K562 (cell line): Measurements from ENCODE around the gene MYO1F. TPM values are rescaled to one million over a fixed set of nuclear protein-coding genes. Genes with fewer than 3 reads are reported as not detected.
A peak's percentile ranks its signal among the peaks of the same experiment; 100 is the strongest.

ENCODE experiments used
- ARID1B ChIP-seq: fragments of 450-650 bp; IDR thresholded peaks from 2 replicates; pipeline ENCODE4 v1.6.1; 2016; ENCODE audit warnings: antibody characterized with exemption, mild to moderate bottlenecking, inconsistent platforms
- CBX5 ChIP-seq: IDR thresholded peaks from 2 replicates; pipeline ENCODE4 v1.6.1; 2014; ENCODE audit warnings: low read depth, borderline replicate concordance
- DPF2 ChIP-seq: fragments of 450-650 bp; IDR thresholded peaks from 2 replicates; pipeline ENCODE4 v1.6.1; 2016
- FOXK1 ChIP-seq: sonication (generic); formaldehyde crosslinking; IDR thresholded peaks from 2 replicates; pipeline ENCODE4 v1.8.0; 2022; ENCODE audit warnings: missing genetic modification reagents, mild to moderate bottlenecking, borderline replicate concordance
- FOXP1 ChIP-seq: sonication (generic); formaldehyde crosslinking; IDR thresholded peaks from 2 replicates; pipeline ENCODE4 v1.8.0; 2022; ENCODE audit warnings: mild to moderate bottlenecking, missing genetic modification reagents
- GABPA ChIP-seq: fragments of 200-800 bp; sonication (Bioruptor generic); conservative IDR thresholded peaks from 2 replicates; pipeline ENCODE4 v1.6.1; 2016; ENCODE audit warnings: low read depth, missing genetic modification characterization, missing compliant biosample characterization
- KLF6 ChIP-seq: fragments of 250-450 bp; sonication (Bioruptor Pico); IDR thresholded peaks from 2 replicates; pipeline ENCODE4 v1.4.0; 2020; ENCODE audit warnings: mild to moderate bottlenecking, moderate library complexity, borderline replicate concordance
- MIER1 ChIP-seq: fragments of 450-650 bp; IDR thresholded peaks from 2 replicates; pipeline ENCODE4 v1.6.1; 2016; ENCODE audit warnings: antibody characterized with exemption, mild to moderate bottlenecking, low read depth
- TARDBP ChIP-seq: fragments of 450-650 bp; IDR thresholded peaks from 2 replicates; pipeline ENCODE4 v1.6.1; 2016
- ZNF444 ChIP-seq: fragments of 250-450 bp; sonication (Bioruptor Pico); IDR thresholded peaks from 2 replicates; pipeline ENCODE4 v1.4.0; 2020; ENCODE audit warnings: mild to moderate bottlenecking, moderate library complexity
- ZNF586 ChIP-seq: fragments of 450-650 bp; formaldehyde crosslinking; conservative IDR thresholded peaks from 2 replicates; pipeline ENCODE4 v1.4.0; 2020; ENCODE audit warnings: mild to moderate bottlenecking, moderate library complexity
- polyA plus RNA-seq, 8 experiments: library from polyadenylated mRNA; depleted of rRNA in 4 of 8; stranded (reverse) in 5 of 8; unstranded in 3 of 8; fragments of >200 nt; fragmentation: Nextera tagmentation in 2 of 8; fragmentation: Illumina TruSeq in 1 of 8; extraction: Ambion mirVana in 2 of 8; extraction: Trizol in 1 of 8; gene quantifications; 2 replicates each; pipeline versions ENCODE4 v1.2.1 to v1.2.3, GENCODE V29; 2011 to 2014; ENCODE audit warnings: inconsistent platforms in 1 of 8, missing spikeins in 1 of 8
- total RNA-seq, 7 experiments: library from RNA; depleted of rRNA in 6 of 7; stranded (reverse); fragments of >200 nt in 6 of 7; fragmentation: Illumina TruSeq in 2 of 7; extraction: Trizol in 2 of 7; gene quantifications; 2 replicates each; pipeline versions ENCODE4 v1.2.1 to v1.2.3, GENCODE V29; 2011 to 2021; ENCODE audit warnings: low replicate concordance in 1 of 7
- TF ChIP-seq, protein P1 (sequence below), 3 experiments: fragments of 200-800 bp in 1 of 3; fragments of 250-450 bp in 1 of 3; fragments of 450-650 bp in 1 of 3; sonication (Bioruptor Pico) in 1 of 3; sonication (Bioruptor generic) in 1 of 3; formaldehyde crosslinking in 1 of 3; IDR thresholded peaks; 2 replicates each; pipeline versions ENCODE4 v1.6.1 to v1.8.0; 2016 to 2022; ENCODE audit warnings: mild to moderate bottlenecking in 2 of 3, missing genetic modification characterization in 2 of 3, missing compliant biosample characterization in 1 of 3, moderate library complexity in 1 of 3
- TF ChIP-seq, protein P2 (sequence below), 3 experiments: fragments of 200-800 bp in 1 of 3; sonication (Bioruptor generic) in 1 of 3; sonication (generic) in 1 of 3; formaldehyde crosslinking in 1 of 3; IDR thresholded peaks; 2 replicates each; pipeline versions ENCODE4 v1.6.1 to v1.8.0; 2016 to 2022; ENCODE audit warnings: mild to moderate bottlenecking in 2 of 3, missing compliant biosample characterization in 2 of 3, missing genetic modification characterization in 2 of 3, missing genetic modification reagents in 1 of 3
- TF ChIP-seq, protein P3 (sequence below), 2 experiments: IDR thresholded peaks; 2 replicates each; pipeline ENCODE4 v1.6.1; 2011; ENCODE audit warnings: borderline replicate concordance in 1 of 2, control low read depth in 1 of 2, low read depth in 1 of 2, low read length in 1 of 2, mild to moderate bottlenecking in 1 of 2, mixed read lengths in 1 of 2, moderate library complexity in 1 of 2; ENCODE audit not compliant: insufficient read depth in 1 of 2, insufficient read length in 1 of 2, poor library complexity in 1 of 2, severe bottlenecking in 1 of 2; ENCODE audit errors: extremely low read depth in 1 of 2
- TF ChIP-seq, protein P4 (sequence below): fragments of 450-650 bp; formaldehyde crosslinking; conservative IDR thresholded peaks from 2 replicates; pipeline ENCODE4 v1.4.0; 2022; ENCODE audit warnings: mild to moderate bottlenecking, missing genetic modification characterization
- TF ChIP-seq, protein P5 (sequence below): fragments of 200-800 bp; sonication (Bioruptor generic); IDR thresholded peaks from 2 replicates; pipeline ENCODE4 v1.6.1; 2017; ENCODE audit warnings: missing genetic modification characterization, missing compliant biosample characterization

MYO1F gene
- total and polyA plus RNA-seq, 9 of the 15 experiments (the other 6 are each of a cell fraction or from before 2014, with no cell fraction given), result 0.78 to 9.4 (median 4.3) TPM

DNA sequence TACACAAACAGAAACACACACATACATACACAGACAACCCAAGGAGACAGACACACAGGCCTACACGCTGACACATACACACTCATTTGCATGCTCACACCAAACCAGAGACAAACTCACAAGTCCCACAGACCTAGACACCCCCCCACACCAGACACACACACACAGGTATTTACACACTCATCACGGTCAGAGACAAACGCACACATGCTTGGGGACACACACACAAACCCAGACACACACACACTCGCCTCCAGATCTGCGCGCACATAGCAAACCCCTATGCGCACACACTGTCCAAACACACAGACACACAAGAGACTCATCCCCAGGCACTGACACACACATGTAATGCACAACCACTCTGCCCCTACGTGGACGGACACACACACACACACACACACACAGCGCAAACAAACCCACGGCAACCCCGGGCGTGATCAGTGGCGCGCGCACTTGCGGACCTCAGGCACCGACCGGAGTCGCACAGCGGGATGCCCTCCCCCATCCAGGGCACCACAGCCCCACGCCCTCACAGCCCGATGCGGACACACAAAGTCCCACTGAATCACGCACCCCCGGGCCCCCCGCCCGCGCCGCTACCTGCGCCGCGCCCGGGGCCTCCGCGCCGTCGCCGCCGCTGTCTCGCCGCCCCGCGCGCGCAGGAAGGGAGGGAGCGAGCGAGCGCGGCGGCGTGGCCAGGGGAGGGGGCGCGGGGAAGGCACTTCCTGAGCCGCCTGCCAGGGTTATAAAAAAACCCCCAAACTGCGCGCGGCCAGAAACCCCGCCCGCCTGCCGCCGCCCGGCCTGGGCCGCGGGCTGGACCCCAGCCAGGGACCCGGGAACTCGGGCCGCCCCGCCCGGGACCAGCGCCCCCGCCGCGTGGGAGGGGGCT, 33.0 kb upstream of the MYO1F start, which contains the start of gene ADAMTS10 (continued):
- TF ChIP-seq, protein P1, sequence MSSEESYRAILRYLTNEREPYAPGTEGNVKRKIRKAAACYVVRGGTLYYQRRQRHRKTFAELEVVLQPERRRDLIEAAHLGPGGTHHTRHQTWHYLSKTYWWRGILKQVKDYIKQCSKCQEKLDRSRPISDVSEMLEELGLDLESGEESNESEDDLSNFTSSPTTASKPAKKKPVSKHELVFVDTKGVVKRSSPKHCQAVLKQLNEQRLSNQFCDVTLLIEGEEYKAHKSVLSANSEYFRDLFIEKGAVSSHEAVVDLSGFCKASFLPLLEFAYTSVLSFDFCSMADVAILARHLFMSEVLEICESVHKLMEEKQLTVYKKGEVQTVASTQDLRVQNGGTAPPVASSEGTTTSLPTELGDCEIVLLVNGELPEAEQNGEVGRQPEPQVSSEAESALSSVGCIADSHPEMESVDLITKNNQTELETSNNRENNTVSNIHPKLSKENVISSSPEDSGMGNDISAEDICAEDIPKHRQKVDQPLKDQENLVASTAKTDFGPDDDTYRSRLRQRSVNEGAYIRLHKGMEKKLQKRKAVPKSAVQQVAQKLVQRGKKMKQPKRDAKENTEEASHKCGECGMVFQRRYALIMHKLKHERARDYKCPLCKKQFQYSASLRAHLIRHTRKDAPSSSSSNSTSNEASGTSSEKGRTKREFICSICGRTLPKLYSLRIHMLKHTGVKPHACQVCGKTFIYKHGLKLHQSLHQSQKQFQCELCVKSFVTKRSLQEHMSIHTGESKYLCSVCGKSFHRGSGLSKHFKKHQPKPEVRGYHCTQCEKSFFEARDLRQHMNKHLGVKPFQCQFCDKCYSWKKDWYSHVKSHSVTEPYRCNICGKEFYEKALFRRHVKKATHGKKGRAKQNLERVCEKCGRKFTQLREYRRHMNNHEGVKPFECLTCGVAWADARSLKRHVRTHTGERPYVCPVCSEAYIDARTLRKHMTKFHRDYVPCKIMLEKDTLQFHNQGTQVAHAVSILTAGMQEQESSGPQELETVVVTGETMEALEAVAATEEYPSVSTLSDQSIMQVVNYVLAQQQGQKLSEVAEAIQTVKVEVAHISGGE (CRISPR knock-in tag; IDR thresholded peaks at IDR 0.05), result no peak
- peak; percentile 14; the same call in 1 of the 2 replicates for TF ChIP-seq ARID1B
- no peak for TF ChIP-seq KLF6 (CRISPR knock-in tag)
- TF ChIP-seq, protein P2, sequence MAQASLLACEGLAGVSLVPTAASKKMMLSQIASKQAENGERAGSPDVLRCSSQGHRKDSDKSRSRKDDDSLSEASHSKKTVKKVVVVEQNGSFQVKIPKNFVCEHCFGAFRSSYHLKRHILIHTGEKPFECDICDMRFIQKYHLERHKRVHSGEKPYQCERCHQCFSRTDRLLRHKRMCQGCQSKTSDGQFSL (CRISPR knock-in tag; IDR thresholded peaks at IDR 0.05), result 0 out of 2 replicates have a peak, but pooled peaks have one; percentile 40
- TF ChIP-seq, protein P2 (tag; IDR thresholded peaks at IDR 0.05), result no peak
- no peak for TF ChIP-seq ZNF444
- TF ChIP-seq, protein P3, sequence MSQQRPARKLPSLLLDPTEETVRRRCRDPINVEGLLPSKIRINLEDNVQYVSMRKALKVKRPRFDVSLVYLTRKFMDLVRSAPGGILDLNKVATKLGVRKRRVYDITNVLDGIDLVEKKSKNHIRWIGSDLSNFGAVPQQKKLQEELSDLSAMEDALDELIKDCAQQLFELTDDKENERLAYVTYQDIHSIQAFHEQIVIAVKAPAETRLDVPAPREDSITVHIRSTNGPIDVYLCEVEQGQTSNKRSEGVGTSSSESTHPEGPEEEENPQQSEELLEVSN (IDR thresholded peaks at IDR 0.05; ENCODE audit: borderline replicate concordance in 1 of 2, extremely low read depth in 1 of 2, insufficient read depth in 1 of 2, insufficient read length in 1 of 2, low read depth in 1 of 2, low read length in 1 of 2, poor library complexity in 1 of 2, severe bottlenecking in 1 of 2), result peak in 1 of 2 experiments; percentile 69
- TF ChIP-seq MIER1, result peak; percentile 74; the same call in 1 of the 2 replicates
- TF ChIP-seq ZNF586 (CRISPR knock-in tag), result no peak
- TF ChIP-seq GABPA (tag), result no peak
- 0 out of 2 replicates have a peak, but pooled peaks have one; percentile 28 for TF ChIP-seq FOXP1 (CRISPR knock-in tag)
- TF ChIP-seq FOXK1 (CRISPR knock-in tag), result no peak
- no peak for TF ChIP-seq TARDBP
- no peak for TF ChIP-seq CBX5
- TF ChIP-seq, protein P4, sequence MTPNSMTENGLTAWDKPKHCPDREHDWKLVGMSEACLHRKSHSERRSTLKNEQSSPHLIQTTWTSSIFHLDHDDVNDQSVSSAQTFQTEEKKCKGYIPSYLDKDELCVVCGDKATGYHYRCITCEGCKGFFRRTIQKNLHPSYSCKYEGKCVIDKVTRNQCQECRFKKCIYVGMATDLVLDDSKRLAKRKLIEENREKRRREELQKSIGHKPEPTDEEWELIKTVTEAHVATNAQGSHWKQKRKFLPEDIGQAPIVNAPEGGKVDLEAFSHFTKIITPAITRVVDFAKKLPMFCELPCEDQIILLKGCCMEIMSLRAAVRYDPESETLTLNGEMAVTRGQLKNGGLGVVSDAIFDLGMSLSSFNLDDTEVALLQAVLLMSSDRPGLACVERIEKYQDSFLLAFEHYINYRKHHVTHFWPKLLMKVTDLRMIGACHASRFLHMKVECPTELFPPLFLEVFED (CRISPR knock-in tag), result no peak
- TF ChIP-seq DPF2, result 0 out of 2 replicates have a peak, but pooled peaks have one; percentile 24
- TF ChIP-seq, protein P5, sequence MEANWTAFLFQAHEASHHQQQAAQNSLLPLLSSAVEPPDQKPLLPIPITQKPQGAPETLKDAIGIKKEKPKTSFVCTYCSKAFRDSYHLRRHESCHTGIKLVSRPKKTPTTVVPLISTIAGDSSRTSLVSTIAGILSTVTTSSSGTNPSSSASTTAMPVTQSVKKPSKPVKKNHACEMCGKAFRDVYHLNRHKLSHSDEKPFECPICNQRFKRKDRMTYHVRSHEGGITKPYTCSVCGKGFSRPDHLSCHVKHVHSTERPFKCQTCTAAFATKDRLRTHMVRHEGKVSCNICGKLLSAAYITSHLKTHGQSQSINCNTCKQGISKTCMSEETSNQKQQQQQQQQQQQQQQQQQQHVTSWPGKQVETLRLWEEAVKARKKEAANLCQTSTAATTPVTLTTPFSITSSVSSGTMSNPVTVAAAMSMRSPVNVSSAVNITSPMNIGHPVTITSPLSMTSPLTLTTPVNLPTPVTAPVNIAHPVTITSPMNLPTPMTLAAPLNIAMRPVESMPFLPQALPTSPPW, result peak; percentile 57
